Measurements from ENCODE around the gene IFI27L2. TPM values are rescaled to one million over a fixed set of nuclear protein-coding genes. Genes with fewer than 3 reads are reported as not detected.

Gene IFI27L2
- total and polyA plus RNA-seq, 2 of the 8 experiments (the other 6 are each of a cell fraction or from before 2014, with no cell fraction given) = 14.0 to 69.6 TPM

- no peak overlapping the region; the same call in 1 of the 2 replicates for H4K8ac ChIP-seq (ENCODE audit: extremely low read depth, insufficient read depth, low read length)
- no peak overlapping the region for H2BK5ac ChIP-seq (ENCODE audit: low read depth, low read length)
- H3K4me3 ChIP-seq (ENCODE audit: extremely low read depth in 1 of 4, insufficient read depth in 2 of 4, low read depth in 3 of 4, low read length in 4 of 4) = peak overlapping the region; percentile 62 to 93 (median 77)
- no peaks in the 10 kb centered on the region for H3K79me1 ChIP-seq (ENCODE audit: low read depth, low read length)
- no peak overlapping the region for H3K4ac ChIP-seq (replicated peaks; ENCODE audit: insufficient read length, low read depth, low read length)
- peaks cover 0 to 21% of the 10 kb centered on the region in 2 experiments; a peak in 2 of 4 replicates for H3K79me2 ChIP-seq (ENCODE audit: control insufficient read depth in 1 of 2, insufficient read depth in 2 of 2, low read length in 2 of 2)
- H3K56ac ChIP-seq (replicated peaks; ENCODE audit: insufficient read length, low read depth, low read length) = no peak overlapping the region
- H3K4me1 ChIP-seq (replicated peaks in 1 of 4; ENCODE audit: control insufficient read depth in 3 of 4, insufficient read depth in 4 of 4, low read length in 3 of 4) = peaks cover 0 to 6% (median 3%) of the 10 kb centered on the region in 4 experiments; a peak in 5 of 7 replicates
- 0 out of 2 replicates have a peak, but pooled peaks have one; percentile 22 for TF ChIP-seq TAF1 (IDR thresholded peaks at IDR 0.05; ENCODE audit: low read depth, low read length)
- TF ChIP-seq ASH2L (IDR thresholded peaks at IDR 0.05; ENCODE audit: low read length) = no peak
- peak in 1 of 2 experiments; percentile 44; a peak in 1 of 3 replicates for TF ChIP-seq POLR2A (IDR thresholded peaks at IDR 0.05; ENCODE audit: control extremely low read depth in 1 of 2, low read depth in 2 of 2, low read length in 2 of 2)
- TF ChIP-seq TBP (IDR thresholded peaks at IDR 0.05; ENCODE audit: low read depth, low read length) = no peak
- TF ChIP-seq USF2 (IDR thresholded peaks at IDR 0.05; ENCODE audit: low read length) = no peak
- TF ChIP-seq NANOG (IDR thresholded peaks at IDR 0.05; ENCODE audit: insufficient read depth, low read depth, low read length, poor library complexity, severe bottlenecking) = no peak
- TF ChIP-seq BACH1 (IDR thresholded peaks at IDR 0.05; ENCODE audit: low read length) = no peak
- TF ChIP-seq KDM4A (IDR thresholded peaks at IDR 0.05; ENCODE audit: low read depth, low read length, severe bottlenecking) = peak; percentile 63
- H2AFZ ChIP-seq (ENCODE audit: low read length) = no peak overlapping the region
- ChIA-PET CTCF (ENCODE audit: partially characterized antibody) (interaction anchor here (1.0 to 2.0 kb wide), 7 partner anchors 8 to 235 kb away, joined by 3 to 7 read pairs (median 4); partner anchors contain the start of gene IFI27L2), POLR2A (ENCODE audit: partially characterized antibody) (interaction anchor here (0.9 to 1.7 kb wide), 3 partner anchors 10 to 148 kb away, joined by 3 to 6 read pairs (median 4); partner anchors contain the start of gene OTUB2)
- H3K14ac ChIP-seq (ENCODE audit: insufficient read length) = no peak overlapping the region
- H2BK15ac ChIP-seq (ENCODE audit: low read length) = no peak overlapping the region
- H3K23me2 ChIP-seq (ENCODE audit: low read depth, low read length) = peaks cover 9% of the 10 kb centered on the region; the same call in 1 of the 2 replicates
- H2AK5ac ChIP-seq (ENCODE audit: low read depth, low read length) = no peak overlapping the region
- peak overlapping the region in 3 of 4 experiments; percentile 25 to 67 (median 47); a peak in 4 of 7 replicates for H3K9ac ChIP-seq (replicated peaks in 1 of 4; ENCODE audit: extremely low read depth in 1 of 4, low read depth in 3 of 4, low read length in 3 of 4)
- no peak overlapping the region for H2BK120ac ChIP-seq (replicated peaks; ENCODE audit: low read depth, low read length)
- H4K20me1 ChIP-seq (replicated peaks in 1 of 2; ENCODE audit: control insufficient read depth in 1 of 2, insufficient read depth in 2 of 2, low read length in 2 of 2) = no peaks in the 10 kb centered on the region
- no peak overlapping the region for H3K27ac ChIP-seq (ENCODE audit: low read depth, low read length)
- H4K5ac ChIP-seq (ENCODE audit: insufficient read length, low read depth, low read length) = peak overlapping the region; percentile 5
- H4K91ac ChIP-seq (replicated peaks; ENCODE audit: insufficient read length, low read length) = no peak overlapping the region
- DNase-seq (ENCODE audit: low read depth in 1 of 2, low spot score in 2 of 2) (no peak), FAIRE-seq (no peak)
- no peak overlapping the region for H2BK12ac ChIP-seq (ENCODE audit: low read depth, low read length)
- 0% methylated on average over 2 of the region's 39 CpGs; no CpG with 5 or more reads in 1 of the 2 experiments for WGBS, 2 experiments (ENCODE audit: extremely low coverage in 1 of 2, insufficient coverage in 1 of 2, insufficient read length in 1 of 2, insufficient replicate concordance in 2 of 2, low coverage in 1 of 2, low lambda C conversion rate in 2 of 2, missing lambda C conversion rate in 1 of 2)
- H3K23ac ChIP-seq (ENCODE audit: insufficient read length) = no peak overlapping the region
- H3K27me3 ChIP-seq (replicated peaks in 1 of 4; ENCODE audit: control insufficient read depth in 3 of 4, extremely low read depth in 1 of 4, insufficient read depth in 3 of 4, low read length in 3 of 4) = peaks cover 0 to 4% (median 0%) of the 10 kb centered on the region in 4 experiments; a peak in 2 of 7 replicates
- no peaks in the 10 kb centered on the region; a peak in 1 of 8 replicates for H3K36me3 ChIP-seq (ENCODE audit: control insufficient read depth in 2 of 4, insufficient read depth in 4 of 4, low read length in 3 of 4)
- no peak overlapping the region for H2BK20ac ChIP-seq (ENCODE audit: low read length)
- no peak overlapping the region for H3K18ac ChIP-seq (ENCODE audit: extremely low read depth, low read length)
- no peaks in the 10 kb centered on the region for H3K9me3 ChIP-seq (ENCODE audit: insufficient read depth in 2 of 2, low read depth in 1 of 2, low read length in 1 of 2)
- peak overlapping the region; percentile 83 to 97 for H3K4me2 ChIP-seq (ENCODE audit: insufficient read depth in 1 of 2, low read depth in 2 of 2, low read length in 2 of 2)
Observed at GRCh38 chr14:94174604-94175010, 45.2 kb upstream of the IFI27L2 start.
